HG02973 (cell line): Measurements from ENCODE around the gene B3GNT2.

ENCODE experiments used
- ATAC-seq: cut with Tn5 transposase; IDR thresholded peaks from one replicate; pipeline ENCODE4 v1.9.1; 2021; ENCODE audit warnings: moderate library complexity; ENCODE audit not compliant: unreplicated experiment

Gene B3GNT2

GRCh38 chr2:62202729-62203128 lies 6.8 kb downstream of the B3GNT2 start:
- ATAC-seq, result no peak

DNA sequence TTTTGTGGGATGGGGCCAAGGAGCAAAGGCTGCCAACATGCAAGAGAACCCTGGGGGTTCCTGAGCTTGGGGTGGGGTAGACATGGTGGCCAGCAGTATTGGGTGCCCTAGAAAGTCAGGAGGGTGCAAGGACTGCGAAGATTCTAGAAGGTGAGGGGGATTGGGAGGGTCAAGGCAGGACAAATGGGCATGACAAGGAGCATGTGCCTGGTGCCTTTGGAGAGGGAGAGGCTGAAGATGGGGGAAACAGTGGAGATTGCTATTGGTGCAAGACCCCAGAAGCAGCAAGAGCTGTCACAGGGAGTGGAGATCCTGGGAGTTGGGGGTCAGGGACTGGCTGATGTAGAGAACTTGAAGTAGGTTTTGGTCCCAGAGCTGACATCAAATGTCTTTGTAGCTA lies 7.5 kb downstream of the B3GNT2 start:
- no peak for ATAC-seq

- no peak for ATAC-seq
These were observed 9.1 kb downstream of the B3GNT2 start for GRCh38 chr2:62204998-62205496.

- ATAC-seq, result no peak
These were observed 9.6 kb downstream of the B3GNT2 start for GRCh38 chr2:62205554-62205953.

DNA sequence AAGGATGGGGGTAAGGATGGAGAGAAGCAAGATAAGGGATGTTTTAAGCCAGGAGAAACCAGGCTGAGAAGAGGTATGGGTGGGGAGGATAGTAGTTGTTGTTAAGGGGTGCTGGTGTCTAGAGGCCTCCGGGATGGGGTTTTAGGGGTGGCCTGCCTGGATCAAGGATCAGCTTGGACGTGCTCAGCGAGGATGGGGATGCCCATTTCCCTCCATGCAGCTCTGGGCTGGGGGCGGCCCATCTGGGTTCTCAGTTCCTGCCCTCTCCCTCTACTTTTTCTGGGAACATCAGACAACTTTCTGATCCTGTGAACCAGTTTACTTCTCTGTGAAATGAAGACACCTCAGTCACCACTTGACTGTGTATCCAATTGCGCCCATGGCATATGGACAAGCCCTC lies 10.1 kb downstream of the B3GNT2 start:
- no peak for ATAC-seq

GRCh38 chr2:62207491-62207890 lies 11.6 kb downstream of the B3GNT2 start:
- no peak for ATAC-seq

GRCh38 chr2:62208074-62208757 lies 12.3 kb downstream of the B3GNT2 start:
- ATAC-seq, result no peak

GRCh38 chr2:62208758-62209114 lies 12.8 kb downstream of the B3GNT2 start:
- no peak for ATAC-seq

DNA sequence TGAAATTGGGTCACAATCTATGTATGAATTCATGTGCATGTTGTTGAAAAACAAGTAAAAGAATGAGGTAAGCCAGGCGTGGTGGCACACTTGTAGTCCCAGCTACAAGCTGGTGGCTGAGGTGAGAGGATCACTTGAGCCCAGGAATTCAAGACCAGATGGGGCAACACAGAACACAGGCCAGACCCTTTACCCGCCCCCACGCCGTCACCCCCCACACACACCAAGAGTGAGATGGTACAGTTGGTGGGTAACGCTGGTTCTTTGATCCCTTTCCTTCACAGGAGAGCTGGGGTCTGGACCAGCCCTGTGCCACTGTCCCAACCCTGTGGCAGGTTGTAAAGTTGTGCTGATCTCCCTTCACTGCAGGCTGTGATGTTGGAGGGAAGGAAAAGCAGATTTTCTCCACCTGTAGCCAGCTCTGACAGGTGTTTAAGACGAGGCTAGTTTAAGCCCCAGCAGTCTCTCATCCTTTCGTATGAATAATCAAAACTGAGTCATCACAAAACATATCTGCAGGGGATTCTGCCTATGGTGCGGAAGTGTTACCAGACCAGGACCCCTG lies 13.6 kb downstream of the B3GNT2 start:
- no peak for ATAC-seq

DNA sequence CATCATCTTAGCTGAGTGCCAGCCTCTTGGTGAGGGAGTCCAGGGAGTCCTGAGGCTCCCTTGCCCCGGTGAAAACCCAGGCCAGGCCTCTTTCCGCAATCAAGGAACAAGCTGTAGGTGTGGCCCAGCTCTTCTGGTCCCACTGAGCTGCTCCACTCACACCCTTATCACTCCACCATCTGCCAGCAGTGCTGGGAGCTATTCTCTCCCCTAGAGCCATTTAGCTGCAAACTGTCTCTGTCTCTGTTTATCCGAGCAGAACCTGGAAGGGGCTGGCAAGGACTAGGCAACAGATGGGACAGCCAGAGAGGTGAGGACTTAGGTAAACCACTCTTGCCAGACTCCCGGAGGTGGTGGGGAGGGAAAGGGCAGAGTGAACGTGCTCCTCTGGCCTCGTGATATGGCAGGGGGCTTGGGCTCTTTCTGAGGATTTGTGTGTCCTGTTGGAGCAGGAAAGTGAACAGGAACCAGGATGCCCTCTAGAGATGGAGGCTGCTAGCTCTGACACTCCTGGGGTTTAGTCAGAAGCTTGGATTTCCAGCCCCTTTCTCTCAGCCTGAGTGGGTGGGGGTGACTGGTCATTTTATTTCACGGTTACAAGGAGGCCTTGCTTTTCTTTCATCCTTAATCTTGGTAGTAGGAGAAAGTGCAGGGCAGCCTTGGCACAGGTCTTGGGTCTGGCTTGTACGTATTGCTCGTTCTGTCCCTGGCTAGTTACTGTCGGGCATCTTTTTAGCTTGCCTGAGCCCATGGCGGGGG lies 19.6 kb downstream of the B3GNT2 start:
- no peak for ATAC-seq

DNA sequence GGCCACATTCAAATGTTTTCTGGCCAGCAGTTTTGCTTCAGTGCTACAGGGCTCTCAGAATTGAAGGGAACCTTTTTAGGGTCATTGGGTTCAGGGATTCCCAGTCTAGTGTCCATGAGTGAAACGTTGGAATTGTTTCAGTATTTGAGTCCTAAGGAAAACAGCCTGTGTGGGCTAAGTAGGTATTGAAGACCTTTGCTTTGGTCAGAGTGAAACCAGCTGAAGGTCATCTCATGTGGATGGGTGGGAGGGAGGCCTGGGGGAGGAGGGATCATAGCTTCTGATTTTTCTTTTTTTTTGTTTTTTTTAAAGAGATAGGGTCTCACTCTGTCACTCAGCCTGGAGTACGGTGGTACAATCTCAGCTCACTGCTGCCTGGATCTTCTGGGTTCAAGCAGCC lies 20.2 kb downstream of the B3GNT2 start:
- no peak for ATAC-seq

- ATAC-seq, result no peak
These were observed 20.7 kb downstream of the B3GNT2 start for GRCh38 chr2:62216616-62217015.

GRCh38 chr2:62217421-62217820 lies 21.5 kb downstream of the B3GNT2 start:
- ATAC-seq, result no peak

DNA sequence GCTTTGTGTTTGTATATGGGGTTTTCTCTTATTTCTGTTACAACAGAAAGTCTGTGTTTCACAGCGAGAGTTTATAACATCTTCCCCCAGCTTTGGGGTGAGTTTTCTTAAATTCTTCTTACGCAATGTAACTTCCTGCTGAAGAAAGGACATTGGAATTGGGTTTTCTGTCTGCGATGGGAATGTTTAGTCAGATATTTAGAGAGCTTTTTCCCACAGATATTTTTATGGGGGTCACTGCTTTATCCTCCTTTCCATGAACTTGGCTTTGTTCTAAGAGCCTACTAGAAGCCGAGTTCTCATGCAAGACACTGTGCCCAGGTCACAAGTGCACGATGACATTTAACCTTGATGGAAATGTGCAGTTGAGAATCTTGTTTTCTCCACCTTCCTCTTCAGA lies 22.1 kb downstream of the B3GNT2 start:
- no peak for ATAC-seq

DNA sequence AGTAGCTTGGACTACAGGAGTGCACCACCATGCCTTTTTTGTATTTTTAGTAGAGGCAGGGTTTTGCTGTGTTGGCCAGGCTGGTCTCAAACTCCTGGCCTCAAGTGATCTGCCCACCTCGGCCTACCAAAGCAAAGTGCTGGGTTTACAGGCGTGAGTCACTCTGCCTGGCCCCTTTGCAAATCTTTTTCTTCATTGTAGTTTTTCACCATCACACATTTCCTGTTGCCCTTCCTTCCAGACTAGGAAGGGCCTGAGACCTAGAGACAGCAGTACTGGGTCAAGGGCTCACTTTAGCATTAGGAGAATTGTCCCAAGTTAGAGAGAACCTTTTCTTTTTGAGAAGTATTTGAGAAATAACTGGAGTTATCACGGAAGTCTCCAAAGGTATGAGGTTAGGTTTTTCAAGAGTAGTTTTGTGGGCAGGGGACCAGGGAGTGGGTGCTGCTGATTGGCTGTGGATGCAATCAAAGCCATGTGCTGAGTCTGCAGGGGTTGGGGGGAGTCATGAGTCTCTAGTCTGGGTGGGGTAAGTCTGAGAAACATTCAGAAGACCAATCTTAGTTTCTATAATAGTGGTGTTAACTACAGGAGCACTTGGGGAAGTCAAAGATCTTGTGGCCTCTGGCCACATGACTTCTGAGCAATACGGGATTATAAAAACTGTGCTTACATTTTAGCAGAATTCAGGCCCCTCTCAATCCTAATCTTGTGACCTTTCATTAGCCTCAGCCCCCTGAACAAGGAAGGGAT lies 23.7 kb downstream of the B3GNT2 start:
- ATAC-seq, result no peak

DNA sequence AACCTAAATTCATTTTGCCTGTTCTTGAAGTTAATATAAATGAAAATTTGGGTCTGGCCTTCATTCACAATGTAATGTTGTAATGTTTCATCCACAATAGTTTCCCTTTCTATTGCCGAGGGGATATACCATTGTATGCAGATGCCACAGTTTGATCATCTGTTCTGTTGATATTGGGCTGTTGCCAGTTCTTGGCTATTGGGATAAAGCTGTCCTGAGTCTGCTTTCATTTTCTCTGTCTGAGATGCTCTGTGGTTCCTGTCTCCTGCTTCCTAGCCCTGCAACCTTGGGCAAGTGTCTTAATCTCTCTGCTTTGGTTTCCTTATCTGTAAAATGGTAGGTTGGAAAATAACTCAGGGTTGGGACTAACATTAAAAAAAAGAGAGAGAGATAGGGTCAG lies 25.2 kb downstream of the B3GNT2 start:
- ATAC-seq, result no peak

GRCh38 chr2:62222171-62222570 lies 26.3 kb downstream of the B3GNT2 start:
- ATAC-seq, result no peak

GRCh38 chr2:62222674-62223073 lies 26.8 kb downstream of the B3GNT2 start:
- no peak for ATAC-seq

DNA sequence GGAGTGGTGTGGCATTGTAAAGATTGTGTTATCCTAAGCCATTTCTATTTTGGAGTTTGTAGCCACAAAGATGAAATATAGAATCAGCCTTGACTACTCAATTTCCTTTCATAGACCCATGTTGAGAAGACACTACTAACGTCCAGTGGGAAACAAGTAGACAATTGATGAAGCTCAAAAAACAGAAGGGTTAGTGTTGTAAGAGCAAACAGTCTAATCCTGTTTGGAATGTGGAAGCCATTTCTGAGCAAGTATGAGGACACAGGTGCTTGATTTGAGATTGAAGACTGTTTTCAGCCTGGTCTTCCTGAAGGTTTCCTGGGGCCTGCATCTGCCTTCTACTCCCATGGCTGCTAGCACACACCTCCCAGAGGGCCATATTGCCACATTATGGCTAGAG lies 29.1 kb downstream of the B3GNT2 start:
- ATAC-seq, result no peak

GRCh38 chr2:62227386-62228075 lies 31.6 kb downstream of the B3GNT2 start:
- no peak for ATAC-seq

DNA sequence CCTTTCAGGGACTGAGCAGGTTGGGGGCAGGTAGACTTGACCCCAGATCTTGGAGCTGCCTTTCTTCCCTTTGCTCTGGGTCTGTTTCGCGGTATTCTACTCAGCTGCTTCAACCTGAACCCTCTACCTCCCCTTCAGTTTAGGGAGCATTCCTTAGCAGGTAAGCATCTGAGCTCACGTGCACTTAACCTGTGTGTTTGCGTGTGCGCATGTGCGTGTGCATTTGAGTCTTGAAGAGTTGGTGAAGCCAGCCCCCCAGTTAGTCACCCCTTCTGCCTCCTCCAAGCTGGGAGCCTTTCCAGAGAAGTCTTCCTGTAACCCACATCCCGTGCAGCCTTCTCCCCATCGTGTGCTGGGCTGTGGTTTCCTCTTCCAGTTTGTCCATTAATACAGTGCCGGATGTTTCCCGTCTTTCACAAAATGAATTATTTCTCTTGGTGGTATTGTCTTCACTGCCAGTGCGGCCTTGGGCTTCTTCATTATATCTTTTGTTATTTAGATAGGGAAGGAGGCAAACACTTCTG lies 33.2 kb downstream of the B3GNT2 start:
- ATAC-seq, result no peak
